Cardiac fibroblast (primary cell): ENCODE data around the gene TCEANC2.

Source experiments
- DNase-seq, 2 donors: peaks; one replicate each; pipeline versions ENCODE4 v3.0.0 to v3.0.0-alpha.2; 2010; ENCODE audit warnings: low read depth in 2 of 2
- H3K4me3 ChIP-seq, 2 donors: replicated peaks in 1 of 2; 1 replicate in 1 of 2; 2 replicates in 1 of 2; pipeline ENCODE4 v1.5.1; 2011; ENCODE audit warnings: low read depth in 2 of 2, low read length in 2 of 2, mild to moderate bottlenecking in 2 of 2, moderate library complexity in 1 of 2
- TF ChIP-seq, protein P1 (sequence below): IDR thresholded peaks from one replicate; pipeline ENCODE4 v1.5.1; 2011; ENCODE audit warnings: low read depth, mild to moderate bottlenecking, low read length, inconsistent platforms

The TCEANC2 gene

DNA sequence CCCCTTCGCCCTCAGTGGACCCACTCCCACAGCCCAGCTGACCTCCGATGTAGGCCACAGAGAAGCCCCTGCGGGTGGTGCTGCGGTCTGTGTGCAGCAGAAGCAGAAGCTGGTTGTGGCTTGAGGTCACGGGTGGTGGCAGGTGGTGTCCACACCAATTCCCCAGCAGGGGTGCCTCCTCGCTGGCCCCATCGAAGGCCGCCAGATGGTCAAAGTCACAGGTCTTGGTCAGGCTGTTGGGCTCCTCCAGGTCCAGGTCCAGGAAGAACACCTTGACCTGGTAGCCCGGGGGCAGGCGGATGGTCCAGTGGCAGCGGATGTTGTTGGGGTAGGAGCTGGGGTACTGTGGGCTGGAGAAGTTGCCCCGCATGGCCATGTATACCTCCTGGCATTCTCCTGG is 86.3 kb downstream of the TCEANC2 start:
- DNase-seq: no peak
- H3K4me3 ChIP-seq: no peak overlapping the region
- TF ChIP-seq, protein P1, sequence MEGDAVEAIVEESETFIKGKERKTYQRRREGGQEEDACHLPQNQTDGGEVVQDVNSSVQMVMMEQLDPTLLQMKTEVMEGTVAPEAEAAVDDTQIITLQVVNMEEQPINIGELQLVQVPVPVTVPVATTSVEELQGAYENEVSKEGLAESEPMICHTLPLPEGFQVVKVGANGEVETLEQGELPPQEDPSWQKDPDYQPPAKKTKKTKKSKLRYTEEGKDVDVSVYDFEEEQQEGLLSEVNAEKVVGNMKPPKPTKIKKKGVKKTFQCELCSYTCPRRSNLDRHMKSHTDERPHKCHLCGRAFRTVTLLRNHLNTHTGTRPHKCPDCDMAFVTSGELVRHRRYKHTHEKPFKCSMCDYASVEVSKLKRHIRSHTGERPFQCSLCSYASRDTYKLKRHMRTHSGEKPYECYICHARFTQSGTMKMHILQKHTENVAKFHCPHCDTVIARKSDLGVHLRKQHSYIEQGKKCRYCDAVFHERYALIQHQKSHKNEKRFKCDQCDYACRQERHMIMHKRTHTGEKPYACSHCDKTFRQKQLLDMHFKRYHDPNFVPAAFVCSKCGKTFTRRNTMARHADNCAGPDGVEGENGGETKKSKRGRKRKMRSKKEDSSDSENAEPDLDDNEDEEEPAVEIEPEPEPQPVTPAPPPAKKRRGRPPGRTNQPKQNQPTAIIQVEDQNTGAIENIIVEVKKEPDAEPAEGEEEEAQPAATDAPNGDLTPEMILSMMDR: no peak

GRCh38 chr1:54142146-54142900 is 88.9 kb downstream of the TCEANC2 start:
- H3K4me3 ChIP-seq: no peak overlapping the region
- DNase-seq: no peak
- TF ChIP-seq, protein P1: no peak

DNA sequence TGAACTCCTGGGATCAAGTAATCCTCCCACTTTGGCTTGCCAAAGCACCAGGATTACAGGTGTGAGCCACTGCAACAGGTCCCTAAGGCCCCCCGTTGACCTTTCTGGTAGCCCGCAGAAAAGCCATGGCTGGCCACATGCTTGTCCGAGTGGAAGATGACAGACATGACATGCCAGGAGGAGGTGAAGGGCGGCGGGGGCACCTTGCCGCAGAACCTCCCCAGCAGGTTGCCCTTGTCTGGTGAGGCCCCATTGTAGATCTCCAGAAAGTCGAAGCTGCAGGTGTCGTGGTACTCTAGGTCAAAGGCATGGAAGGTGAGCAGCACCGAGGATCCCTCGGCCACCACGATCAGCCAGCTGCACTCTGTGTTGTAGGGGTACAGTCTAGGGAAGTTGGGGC is 91.0 kb downstream of the TCEANC2 start:
- DNase-seq: no peak
- no peak overlapping the region for H3K4me3 ChIP-seq
- TF ChIP-seq, protein P1: no peak

GRCh38 chr1:54149734-54150133 is 96.3 kb downstream of the TCEANC2 start:
- TF ChIP-seq, protein P1: no peak
- no peak for DNase-seq

GRCh38 chr1:54151013-54151412 is 97.6 kb downstream of the TCEANC2 start:
- no peak overlapping the region for H3K4me3 ChIP-seq
- TF ChIP-seq, protein P1: no peak
- no peak for DNase-seq

More at GRCh38 chr1:54149734-54150133, 96.3 kb downstream of the TCEANC2 start:
- H3K4me3 ChIP-seq: no peak overlapping the region

- DNase-seq: no peak
- TF ChIP-seq, protein P1: no peak
- no peak within 1 kb of the TSS for H3K4me3 ChIP-seq
Measured at GRCh38 chr1:54152696-54153095, 99.3 kb downstream of the TCEANC2 start, which contains the start of gene CDCP2. TSS of gene CDCP2 (minus strand) at chr1:54153000. CDS start at chr1:54152922, 78 bp downstream.
